ENCODE results near the gene SAMD8. TPM values are rescaled to one million over a fixed set of nuclear protein-coding genes. Genes with fewer than 3 reads are reported as not detected.

SAMD8 gene
- total RNA-seq, 1 experiment from 2014 or later, result 18.2 TPM

DNA sequence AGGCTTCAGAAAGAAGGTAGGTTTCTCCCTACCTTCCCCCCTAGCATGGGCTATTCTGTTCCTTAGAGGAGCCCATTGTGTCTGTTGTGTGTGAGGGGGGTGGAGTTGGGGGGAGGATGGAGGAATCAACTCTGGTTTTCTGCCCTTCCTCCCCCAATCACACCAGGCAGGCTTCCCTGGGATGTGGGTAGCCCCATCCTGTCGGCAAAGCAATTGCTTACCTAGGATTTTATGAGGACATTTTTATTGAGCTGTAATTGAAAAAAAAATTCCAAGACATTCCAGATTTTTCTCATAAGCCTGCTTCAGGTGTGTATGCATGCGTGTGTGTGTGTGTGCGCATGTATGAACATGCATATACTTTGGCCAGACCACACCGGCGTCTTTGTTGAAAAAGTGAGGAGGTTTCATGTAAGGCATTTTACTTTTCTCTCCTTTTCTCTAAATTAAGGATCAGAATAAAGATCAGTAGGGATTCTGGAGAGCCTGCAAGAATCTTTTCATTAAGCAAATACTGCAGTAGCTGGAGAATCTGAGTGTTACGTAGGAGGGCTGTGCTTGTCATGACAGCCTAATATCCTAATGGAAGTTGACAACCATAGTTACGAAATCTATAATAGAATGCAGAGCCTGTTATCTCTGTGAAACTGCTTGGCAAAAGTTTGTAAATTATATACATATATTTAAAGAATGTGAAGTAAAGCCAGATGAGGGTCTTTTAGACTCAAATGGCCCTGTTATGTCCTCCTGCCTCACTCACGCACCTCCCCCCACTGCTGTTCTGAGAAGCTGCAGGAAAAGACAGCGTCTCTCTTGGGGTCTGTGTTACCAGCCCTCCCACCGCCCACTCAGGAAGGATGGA, 27.3 kb upstream of the SAMD8 start:
- no peak for DNase-seq (ENCODE audit: low spot score)
- in situ Hi-C loops (cut with HindIII; ENCODE audit: low sequenced_read_pairs), result no loop called here

DNA sequence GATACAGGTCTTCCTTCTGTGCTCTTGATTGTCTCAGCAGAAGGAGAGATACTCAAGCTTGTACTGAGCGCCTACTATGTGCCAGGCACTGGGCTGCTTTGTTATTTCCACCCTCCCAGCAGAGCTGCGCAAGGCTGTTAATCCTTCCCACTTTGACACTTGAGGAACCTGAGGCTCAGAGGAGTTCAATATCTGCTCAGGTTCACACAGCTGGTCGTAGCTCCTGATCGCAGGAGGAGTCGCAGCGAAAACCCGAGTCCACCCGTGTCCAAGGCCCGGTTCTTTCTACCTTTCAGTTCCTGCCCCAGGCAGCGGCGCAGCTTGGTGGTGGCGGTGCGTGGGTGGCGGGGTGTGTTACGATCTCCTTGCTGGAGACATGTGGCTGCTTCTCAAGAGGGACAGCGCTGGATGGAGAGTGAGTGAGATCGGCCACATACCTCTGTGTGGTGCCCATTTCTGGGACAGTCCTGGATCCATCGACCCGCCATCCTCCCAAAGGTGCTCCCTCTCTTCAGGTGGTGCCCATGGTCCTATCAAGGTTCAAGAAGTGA, 26.5 kb upstream of the SAMD8 start:
- in situ Hi-C loops (cut with HindIII; ENCODE audit: low sequenced_read_pairs), result no loop called here
- no peak for DNase-seq (ENCODE audit: low spot score)

GRCh38 chr10:75086278-75086934, 25.1 kb upstream of the SAMD8 start:
- DNase-seq (ENCODE audit: low spot score), result no peak
- in situ Hi-C loops (cut with HindIII; ENCODE audit: low sequenced_read_pairs), result no loop called here

DNA sequence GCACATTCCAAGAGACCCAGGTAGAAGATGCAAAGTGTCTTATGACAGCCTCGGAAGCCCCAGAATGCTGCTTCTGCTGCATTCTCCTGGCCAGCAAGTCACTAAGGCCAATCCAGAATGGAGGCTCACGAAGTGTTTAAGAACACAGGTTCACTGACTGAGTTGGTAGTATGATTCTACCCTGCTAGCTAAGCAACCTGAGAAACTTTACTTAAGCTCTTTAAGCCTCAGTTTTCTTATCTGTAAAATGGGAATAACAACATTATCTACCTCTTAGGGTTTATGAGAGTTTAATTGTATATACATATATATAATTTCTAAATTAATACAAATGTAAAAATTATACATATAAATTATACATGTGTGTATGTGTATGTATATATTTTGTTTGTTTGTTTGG, 22.8 kb upstream of the SAMD8 start:
- no peak for DNase-seq (ENCODE audit: low spot score)
- in situ Hi-C loops (cut with HindIII; ENCODE audit: low sequenced_read_pairs), result no loop called here

DNA sequence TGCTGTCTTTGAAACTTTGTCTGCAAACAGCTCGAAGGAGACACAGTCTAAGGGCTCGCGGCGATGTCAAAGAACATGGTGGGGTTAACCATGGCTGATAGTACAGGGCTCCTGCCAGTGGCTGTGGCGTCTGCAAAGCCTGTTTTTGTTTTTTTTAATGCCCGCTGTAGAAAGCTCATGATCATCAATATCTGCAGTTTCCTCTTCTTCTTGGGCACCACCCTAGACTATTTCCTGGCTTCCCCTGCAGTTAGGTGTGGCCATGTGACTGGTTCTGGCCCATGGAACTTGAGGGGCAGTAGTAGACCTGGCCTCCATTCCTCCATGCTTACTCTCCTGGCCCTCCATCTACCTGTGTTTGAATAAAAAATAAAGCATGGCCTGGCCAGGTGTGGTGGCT, 21.8 kb upstream of the SAMD8 start:
- DNase-seq (ENCODE audit: low spot score), result no peak
- in situ Hi-C loops (cut with HindIII; ENCODE audit: low sequenced_read_pairs), result no loop called here

DNA sequence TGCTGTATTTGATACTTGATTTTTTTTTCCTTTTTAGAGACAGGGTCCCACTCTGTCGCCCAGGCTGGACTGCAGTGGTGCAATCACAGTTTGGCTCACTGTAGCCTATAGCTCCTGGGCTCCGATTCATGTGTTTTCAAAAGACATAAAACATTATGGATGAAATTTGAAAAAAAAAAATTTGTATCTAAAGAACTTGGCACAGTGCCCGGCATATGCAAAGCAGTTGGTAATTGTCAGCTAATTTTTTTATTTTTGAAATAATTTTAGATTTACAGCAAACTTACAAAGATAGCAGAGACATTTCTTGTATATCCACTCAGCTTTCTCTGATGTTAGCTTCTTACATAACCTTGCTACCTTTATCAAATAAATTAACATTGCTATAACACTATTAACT, 20.3 kb upstream of the SAMD8 start:
- DNase-seq (ENCODE audit: low spot score), result no peak
- in situ Hi-C loops (cut with HindIII; ENCODE audit: low sequenced_read_pairs), result no loop called here

- DNase-seq (ENCODE audit: low spot score), result no peak
- in situ Hi-C loops (cut with HindIII; ENCODE audit: low sequenced_read_pairs), result no loop called here
Observed at GRCh38 chr10:75094465-75094864, 17.0 kb upstream of the SAMD8 start.

DNA sequence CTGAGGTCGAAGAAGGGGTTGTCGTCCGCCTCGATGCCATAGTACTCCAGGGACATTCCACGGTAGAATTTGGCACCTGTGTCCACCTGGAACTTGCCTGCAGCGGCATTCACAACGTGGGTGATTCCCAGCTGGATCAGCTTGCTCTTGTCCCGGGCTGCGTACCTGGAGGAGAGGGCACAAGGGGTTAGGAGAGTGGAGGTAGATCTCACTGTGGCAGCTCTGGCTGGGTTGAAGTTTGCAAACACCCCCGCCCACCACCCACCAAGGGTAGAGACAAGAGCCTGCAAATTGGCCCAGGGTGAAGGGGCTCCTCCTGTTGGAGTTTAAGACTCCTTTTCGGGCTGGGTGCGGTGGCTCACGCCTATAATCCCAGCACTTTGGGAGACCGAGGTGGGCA, 15.8 kb upstream of the SAMD8 start:
- DNase-seq (ENCODE audit: low spot score), result no peak
- in situ Hi-C loops (cut with HindIII; ENCODE audit: low sequenced_read_pairs), result no loop called here

DNA sequence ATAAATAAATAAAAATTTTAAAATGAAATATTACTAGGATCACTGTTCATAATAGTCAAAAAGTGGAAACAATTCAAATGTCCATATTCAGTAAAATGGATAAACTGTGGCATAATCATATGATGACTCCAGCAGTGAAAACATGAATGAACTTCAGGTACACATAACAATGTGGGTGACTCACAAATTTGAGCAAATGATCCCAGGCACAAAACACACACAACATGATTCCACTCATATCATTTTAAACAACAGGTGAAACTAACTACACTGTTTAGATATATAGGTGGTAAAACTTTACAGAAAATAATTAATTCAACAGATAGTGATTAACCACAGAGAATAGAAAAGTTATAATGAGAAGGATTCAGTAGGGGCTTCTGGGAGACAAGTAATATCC, 14.7 kb upstream of the SAMD8 start:
- in situ Hi-C loops (cut with HindIII; ENCODE audit: low sequenced_read_pairs), result no loop called here

GRCh38 chr10:75097666-75098285, 13.7 kb upstream of the SAMD8 start:
- in situ Hi-C loops (cut with HindIII; ENCODE audit: low sequenced_read_pairs), result no loop called here
- no peak for DNase-seq (ENCODE audit: low spot score)

More for the DNA sequence above, 14.7 kb upstream of the SAMD8 start:
- no peak for DNase-seq (ENCODE audit: low spot score)

GRCh38 chr10:75098902-75099673, 12.4 kb upstream of the SAMD8 start:
- in situ Hi-C loops (cut with HindIII; ENCODE audit: low sequenced_read_pairs), result no loop called here
- no peak for DNase-seq (ENCODE audit: low spot score)

- DNase-seq (ENCODE audit: low spot score), result peak; percentile 76
- in situ Hi-C loops (cut with HindIII; ENCODE audit: low sequenced_read_pairs), result no loop called here
Observed at GRCh38 chr10:75099952-75100763, 11.3 kb upstream of the SAMD8 start.

DNA sequence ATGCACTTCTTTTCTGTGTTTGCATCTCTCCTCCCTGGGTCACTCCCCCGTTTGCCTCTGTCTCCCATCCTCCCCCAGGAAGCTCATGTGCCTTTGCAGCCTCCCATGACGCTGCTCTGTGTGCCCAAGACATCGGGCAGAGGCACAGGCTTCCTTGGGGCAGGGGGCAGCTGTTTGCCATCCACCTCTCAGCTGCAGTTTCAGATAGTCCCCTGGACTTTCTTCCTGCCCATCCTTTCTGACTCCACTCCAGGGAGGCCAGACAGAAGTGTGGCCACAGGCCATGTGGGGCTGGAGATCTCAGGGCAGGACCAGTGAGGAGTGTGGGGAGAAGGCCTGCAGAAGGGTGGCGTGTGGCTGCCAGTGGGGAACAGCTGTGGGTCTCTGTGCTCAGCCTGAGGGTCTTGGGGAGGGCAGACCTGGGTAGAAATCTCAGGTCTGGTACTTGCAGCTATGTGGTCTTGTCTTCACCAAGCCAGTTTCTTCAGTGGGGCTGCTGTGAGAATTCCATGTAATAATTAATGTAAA, 10.6 kb upstream of the SAMD8 start:
- DNase-seq (ENCODE audit: low spot score), result no peak
- in situ Hi-C loops (cut with HindIII; ENCODE audit: low sequenced_read_pairs), result no loop called here

DNA sequence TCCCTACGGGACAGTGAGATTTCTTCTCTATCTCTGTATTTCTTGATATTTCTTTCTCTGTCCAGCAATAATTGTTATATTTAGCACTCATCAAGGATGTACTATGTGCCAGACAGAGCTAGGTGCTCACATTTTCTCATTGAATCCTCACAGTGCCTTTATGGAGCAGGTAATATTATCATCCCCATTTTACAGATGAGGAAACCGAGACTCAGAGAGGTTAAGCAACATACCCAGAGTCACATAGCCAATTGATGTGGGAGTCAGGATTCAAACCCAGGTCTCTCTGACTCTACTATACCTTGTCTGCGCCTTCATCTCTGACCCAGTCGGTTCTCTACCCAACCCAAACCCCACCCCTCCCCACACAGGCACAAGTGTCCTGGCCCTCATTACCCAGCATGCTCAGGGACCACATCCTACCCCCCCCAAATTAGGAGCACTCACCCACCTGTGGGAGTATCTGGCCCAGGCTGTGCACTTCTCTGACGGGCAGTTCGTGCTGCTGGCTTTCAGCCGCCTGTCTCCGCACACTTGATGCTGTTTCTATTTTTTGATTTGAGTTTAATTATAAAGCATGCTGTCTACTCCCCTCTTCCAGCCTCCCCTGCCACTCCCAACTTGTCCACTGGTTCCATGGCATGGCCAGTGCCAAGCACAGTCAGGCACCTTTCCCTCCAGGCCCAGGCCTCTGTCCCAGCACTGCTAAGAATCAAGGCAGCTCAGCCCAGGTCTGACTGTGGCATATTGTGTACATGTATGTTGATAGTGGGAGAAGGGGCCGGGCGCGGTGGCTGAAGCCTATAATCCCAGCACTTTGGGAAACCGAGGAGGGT, 9.8 kb upstream of the SAMD8 start:
- no peak for DNase-seq (ENCODE audit: low spot score)
- in situ Hi-C loops (cut with HindIII; ENCODE audit: low sequenced_read_pairs), result no loop called here

GRCh38 chr10:75102830-75103673, 8.4 kb upstream of the SAMD8 start:
- no peak for DNase-seq (ENCODE audit: low spot score)
- in situ Hi-C loops (cut with HindIII; ENCODE audit: low sequenced_read_pairs), result no loop called here

GRCh38 chr10:75103881-75104686, 7.4 kb upstream of the SAMD8 start:
- in situ Hi-C loops (cut with HindIII; ENCODE audit: low sequenced_read_pairs), result no loop called here
- DNase-seq (ENCODE audit: low spot score), result no peak

Data from G401 (cell line).